IPS DF 19.7 (cell line): ENCODE measurements around the gene PEX11G.

Experiments
- DNase-seq: peaks from one replicate; pipeline ENCODE4 v3.0.0-alpha.2; 2013; ENCODE audit warnings: low read depth, low spot score

PEX11G gene

GRCh38 chr19:7521551-7522071 lies 32.8 kb upstream of the PEX11G start:
- DNase-seq: no peak

- DNase-seq: no peak
These were observed 31.6 kb upstream of the PEX11G start for GRCh38 chr19:7520131-7521051.

- no peak for DNase-seq
These were observed 30.7 kb upstream of the PEX11G start for GRCh38 chr19:7519361-7520130.

DNA sequence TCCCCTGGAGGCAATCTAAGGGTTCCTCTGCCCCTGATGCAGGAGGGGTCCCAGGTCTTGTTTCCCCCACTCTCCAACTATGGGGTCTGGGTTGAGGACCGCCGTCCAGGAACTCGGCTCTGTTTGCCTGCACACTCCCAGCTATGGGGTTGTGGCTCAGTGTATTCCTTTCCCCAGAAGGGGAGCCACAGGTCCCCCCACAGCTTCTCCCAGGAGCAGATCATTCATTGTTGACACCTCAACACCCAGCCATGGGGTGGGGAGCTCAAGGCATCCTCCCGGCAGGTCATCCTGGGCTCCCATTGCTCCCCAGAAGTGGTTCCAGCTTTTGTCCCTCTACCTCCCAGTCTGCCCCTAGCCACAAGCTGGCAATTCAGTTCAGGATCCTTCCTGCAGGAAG lies 28.0 kb upstream of the PEX11G start:
- DNase-seq: no peak

- no peak for DNase-seq
These were observed 27.5 kb upstream of the PEX11G start for GRCh38 chr19:7516333-7516732.

DNA sequence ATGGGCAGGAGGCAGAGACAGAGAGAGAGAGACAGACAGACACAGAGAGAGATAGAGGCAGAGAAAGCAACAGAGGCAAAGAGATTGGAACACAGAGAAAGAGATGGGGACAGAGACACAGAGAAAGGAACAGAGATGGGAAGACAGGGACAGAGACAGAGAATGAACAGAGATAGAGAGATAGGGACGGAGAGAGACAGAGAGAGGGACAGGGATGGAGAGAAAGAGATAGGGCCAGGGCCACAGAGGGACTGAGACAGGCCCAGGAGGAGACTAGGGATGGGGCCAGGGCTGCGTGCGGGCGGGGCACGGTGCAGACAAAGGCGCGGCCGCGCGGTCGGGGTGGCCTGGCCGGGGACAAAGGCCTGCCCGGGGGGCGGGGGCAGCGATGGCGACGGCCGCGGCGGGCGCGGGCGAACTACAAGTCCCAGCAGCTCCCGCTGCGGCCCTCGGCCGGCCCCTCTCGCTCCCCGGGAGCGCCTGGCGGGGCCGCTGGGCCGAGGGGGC lies 26.9 kb upstream of the PEX11G start, which contains the start of gene ZNF358:
Gene ZNF358 (plus strand): TSS at position 459 of the 507 bp plus-strand sequence. CDS start 3,140 bp downstream, outside the sequence.
- DNase-seq: no peak

DNA sequence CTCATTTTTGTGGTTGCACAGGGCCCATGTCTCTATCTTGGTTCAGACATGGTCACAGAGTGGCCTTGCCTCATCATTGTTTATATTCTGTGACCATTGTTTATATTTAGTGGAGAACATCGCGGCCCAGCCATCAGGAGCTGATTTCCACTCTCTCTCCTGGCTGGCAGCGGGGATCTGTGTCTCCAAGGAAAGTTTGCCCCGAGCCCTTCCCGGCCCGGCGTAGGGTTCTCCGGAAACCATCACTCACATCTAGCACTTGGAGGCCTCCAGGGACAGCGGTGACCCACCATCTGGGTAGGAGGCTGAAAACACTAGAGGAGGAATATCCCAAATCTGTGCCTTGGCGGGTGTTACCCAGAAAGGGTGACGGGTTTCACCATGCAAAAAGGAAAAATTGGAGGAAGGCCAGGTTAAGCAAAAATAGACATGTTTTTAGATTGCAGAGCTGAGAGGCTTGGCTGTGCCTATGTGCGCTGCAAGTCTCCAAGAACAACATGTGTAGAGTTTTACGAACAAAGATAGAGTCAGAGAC lies 26.3 kb upstream of the PEX11G start:
- DNase-seq: no peak

- DNase-seq: no peak
These were observed 25.2 kb upstream of the PEX11G start for GRCh38 chr19:7513809-7514642.

DNA sequence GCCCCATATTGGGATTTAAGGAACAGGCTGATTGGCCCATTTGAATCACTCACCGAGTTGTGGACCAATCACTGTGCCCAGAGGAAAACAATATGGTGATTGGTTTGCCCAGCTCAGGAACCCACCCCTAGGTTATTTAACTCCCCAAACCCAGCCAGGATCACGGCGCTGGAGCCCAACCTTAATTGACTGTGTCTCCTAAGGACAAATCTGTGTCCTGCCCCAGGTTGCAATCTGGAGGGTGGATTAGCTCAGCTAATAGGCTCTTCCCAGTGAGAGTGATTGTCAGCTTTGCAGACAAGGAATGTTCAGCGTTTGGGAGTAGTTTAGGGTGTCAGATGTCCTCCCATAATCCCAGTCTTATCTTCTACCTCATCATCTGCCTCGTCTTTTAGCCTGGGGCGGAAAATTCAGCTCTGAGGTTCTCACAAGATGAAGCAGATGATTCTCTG lies 23.6 kb upstream of the PEX11G start:
- DNase-seq: no peak

DNA sequence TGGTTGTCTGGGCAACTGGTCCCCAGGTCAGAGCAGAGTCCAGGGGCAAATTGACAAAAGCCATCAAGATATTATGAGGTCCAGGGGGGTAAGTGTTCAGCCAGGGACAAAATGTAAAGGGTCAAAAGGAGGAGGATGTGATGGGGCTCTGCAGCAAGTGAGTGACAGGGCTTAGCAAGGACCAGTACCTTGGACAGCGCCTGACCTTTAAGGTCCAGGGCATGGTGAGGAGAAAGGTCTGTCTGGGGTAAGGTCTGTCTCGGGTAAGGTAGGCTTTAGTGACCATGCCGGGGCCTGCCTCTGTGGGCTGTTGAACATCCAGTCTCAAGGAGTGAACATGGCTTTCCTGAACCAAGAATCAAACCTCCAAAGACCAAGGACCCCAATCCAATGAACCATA lies 20.8 kb upstream of the PEX11G start:
- DNase-seq: no peak

- no peak for DNase-seq
These were observed 19.0 kb upstream of the PEX11G start for GRCh38 chr19:7507884-7508283.

DNA sequence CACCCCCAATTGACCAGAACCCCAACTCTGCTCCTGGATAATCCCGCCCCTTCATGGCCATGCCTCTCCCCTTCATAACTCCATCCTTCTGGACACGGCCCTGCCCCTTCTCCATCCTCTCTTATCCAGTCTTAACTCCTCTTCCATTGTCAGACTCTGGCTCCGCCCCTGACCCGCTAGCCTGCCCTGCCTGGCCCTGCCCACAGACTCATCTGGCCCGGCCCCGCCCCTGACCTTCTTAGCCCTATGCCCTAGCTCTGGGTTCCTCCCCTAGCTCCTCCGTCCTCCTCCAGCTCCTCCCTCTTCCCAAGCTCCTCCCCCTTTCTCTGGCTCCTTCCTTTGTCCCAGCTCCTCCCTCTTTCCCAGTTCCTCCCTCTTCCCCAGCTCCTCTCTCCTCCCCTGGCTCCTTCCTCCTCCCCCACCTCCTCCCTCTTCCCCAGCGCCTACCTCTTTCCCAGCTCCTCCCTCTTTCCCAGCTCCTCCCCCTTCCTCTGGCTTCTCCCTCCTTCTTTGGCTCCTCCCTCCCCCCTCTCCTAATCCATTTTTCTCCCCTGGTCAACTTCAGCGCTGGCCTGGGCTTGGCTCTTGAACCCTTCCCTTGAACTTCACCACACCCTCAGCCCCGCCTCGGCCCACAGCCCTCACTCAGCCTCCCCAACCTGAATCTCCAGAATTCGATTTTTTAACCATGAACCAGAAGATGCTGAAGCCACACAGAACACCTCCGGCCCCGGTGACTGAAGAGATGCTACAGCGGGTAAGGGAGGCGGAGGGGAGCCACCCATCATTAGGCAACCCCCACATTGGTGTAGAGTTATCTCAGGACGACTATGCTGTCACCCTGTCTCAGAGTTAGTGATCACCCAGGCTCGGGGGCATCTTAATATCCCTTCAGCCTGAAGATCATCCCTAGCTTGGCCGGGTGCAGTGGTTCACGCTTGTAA lies 17.8 kb upstream of the PEX11G start:
- peak; percentile 94 for DNase-seq

DNA sequence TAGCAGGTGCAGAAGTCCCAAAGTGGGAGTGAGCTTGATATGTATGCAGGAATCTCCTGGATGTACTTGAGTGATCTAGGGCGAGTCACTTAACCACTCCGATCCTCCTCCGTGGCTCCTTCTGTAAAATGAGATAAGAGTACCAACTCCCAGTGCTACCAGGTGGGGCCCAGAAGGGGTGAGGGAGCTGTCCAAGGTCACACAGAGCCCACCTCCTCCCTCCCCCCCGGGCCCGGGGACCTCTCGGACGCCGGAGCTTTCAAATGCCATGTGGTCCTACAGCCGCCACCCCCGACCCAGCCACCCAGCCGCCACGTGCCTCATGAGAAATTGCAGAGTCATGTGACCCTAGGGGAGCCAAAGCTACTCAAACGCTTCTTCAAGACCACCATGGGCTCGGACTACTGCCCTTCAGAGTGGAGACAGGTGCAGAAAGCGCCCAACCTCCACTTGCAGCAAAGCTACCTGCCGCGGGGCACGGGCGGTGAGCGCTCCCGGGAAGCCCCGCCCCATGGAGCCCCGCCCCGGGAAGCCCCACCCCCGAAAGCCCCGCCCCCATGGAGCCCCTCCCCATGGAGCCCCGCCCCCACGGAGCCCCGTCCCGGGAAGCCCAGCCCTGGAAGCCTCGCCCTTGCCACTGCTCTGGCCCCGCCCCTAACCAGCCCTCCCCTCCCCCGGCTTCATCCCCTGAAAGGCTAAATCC lies 17.0 kb upstream of the PEX11G start:
- no peak for DNase-seq

GRCh38 chr19:7505288-7505681 lies 16.4 kb upstream of the PEX11G start:
- DNase-seq: no peak

GRCh38 chr19:7504684-7505083 lies 15.8 kb upstream of the PEX11G start:
- no peak for DNase-seq

DNA sequence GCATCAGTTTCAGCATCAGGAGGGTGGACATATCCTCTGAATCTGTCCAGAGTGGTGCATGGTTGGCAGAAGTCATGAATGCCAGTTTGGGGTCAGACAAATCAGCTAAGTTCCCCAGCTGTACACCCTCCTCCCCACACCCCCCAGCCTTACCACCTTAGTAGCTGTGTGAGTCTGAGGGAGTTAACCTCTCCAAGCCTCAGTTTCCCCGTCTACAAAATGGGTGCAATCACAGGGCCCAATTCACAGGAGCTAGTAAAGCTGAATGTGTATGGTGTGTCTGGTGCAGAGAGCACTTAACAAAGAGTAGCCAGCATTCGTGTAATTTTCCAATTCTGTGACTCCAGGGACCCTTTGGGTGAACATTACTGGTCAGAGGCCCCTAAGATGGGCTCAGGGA lies 13.7 kb upstream of the PEX11G start:
- DNase-seq: no peak

GRCh38 chr19:7500811-7501450 lies 12.1 kb upstream of the PEX11G start:
- DNase-seq: no peak

DNA sequence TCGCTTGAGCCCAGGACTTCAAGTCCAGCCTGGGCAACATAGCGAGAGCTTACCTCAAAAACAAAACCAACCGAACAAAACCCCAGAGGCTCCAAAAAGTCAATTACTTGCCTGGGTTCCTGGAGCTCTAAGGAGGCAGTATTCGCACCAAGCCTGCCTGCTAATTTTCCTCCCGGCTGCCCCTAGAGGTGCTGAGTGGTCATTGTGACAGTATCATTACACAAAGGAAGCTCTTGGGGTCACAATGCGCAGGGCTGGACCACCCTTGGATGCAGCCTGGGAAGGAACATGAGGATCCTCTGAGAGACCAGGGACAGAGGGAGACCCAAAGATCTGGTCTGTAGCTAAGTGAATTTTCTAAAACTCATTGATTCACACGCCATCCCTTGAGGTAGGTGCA lies 8.5 kb upstream of the PEX11G start:
- DNase-seq: no peak
